AG08395 (cell line): ENCODE results near the gene ASXL1.
A peak's percentile ranks its signal among the peaks of the same experiment; 100 is the strongest.
"Not testable (repeated sequence)": the region's sequence is repeated elsewhere in the genome, so short reads cannot be mapped to it uniquely, and the experiment has no call there.

Source experiments
- DNase-seq: peaks from one replicate; pipeline ENCODE4 v3.0.0; 2012; ENCODE audit warnings: mixed read lengths, low spot score

The ASXL1 gene

GRCh38 chr20:32454164-32455145 lies 96.3 kb downstream of the ASXL1 start:
- no peak for DNase-seq

DNA sequence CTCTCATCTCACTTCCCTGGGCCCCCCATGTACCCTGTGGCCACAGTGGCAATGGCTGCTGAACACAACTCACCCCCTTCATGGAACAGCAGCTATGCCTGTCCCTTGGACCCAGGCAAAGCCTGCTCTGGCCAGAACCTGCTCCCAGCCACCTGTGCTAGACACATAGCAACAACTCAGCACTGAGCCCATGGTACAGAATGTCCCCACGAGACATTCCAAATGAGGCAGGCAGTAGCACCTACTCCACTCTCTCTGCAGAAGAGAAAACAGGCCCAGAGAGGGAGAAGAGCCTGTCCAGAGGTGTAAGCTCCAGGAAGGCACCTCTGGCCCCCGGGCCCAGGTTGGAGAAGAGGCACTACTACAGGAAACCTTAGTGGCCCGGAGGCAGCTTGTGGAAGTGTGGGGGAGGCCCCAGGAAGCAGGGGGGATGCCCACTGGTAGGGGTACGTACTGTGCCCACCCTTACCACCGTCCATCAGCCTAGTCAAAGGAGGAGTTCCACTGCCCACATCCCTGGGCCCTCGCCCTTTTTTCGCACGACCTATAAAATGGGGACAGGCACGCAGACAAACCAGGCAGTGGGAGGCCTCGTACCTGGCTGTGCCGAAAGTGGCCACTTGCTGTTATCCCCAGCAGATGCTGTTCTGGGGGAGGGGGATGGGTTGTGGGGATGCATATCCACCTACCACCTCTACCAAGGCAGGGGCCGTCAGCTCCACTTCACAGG lies 97.2 kb downstream of the ASXL1 start:
- no peak for DNase-seq

DNA sequence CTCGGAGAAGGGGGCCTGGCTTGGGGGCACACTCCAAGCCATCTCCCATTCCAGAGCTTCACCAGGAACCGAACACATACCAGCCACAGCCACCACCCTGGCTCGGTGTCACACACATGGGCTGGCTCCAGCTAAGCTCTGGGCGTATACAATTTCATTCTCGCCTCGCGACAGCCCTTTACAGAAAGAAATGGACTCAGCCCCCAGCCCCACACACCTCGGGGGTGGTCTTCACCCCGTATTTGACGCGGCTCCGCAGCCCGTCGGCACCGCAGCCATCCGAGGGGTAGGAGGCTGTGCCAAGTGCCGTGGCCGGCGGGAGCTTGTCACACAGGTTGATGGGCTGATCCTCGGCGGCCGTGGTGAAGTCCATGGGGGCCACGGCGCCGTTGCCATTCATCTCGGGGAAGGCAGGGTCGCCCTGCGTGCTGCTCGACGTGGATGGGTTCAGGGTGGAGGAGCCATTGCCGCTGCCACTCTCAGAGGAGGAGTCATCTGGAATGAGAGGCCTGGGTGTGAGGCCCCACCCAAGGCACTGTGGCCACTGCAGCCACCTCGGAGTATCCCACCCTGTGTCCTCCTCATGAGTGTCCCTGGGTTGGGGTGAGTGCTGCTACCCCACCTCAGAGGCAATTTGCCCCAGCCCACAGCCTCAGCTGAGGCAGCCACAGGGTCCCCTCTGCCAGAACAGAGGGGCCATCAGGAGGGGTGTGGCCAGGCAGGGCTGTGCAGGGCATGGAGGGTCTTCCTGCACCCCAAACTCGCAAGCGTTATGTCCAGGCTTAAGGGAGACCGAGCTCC lies 98.0 kb downstream of the ASXL1 start:
- DNase-seq = no peak

- DNase-seq = peak; percentile 83
Observed at GRCh38 chr20:32456869-32457478, 98.8 kb downstream of the ASXL1 start.

- DNase-seq = peak; percentile 95
Observed at GRCh38 chr20:32457479-32457986, 99.4 kb downstream of the ASXL1 start.

- no peak for DNase-seq
Observed at GRCh38 chr20:32458061-32458836, 100.1 kb downstream of the ASXL1 start.

GRCh38 chr20:32458837-32459220 lies 100.7 kb downstream of the ASXL1 start:
- no peak for DNase-seq

DNA sequence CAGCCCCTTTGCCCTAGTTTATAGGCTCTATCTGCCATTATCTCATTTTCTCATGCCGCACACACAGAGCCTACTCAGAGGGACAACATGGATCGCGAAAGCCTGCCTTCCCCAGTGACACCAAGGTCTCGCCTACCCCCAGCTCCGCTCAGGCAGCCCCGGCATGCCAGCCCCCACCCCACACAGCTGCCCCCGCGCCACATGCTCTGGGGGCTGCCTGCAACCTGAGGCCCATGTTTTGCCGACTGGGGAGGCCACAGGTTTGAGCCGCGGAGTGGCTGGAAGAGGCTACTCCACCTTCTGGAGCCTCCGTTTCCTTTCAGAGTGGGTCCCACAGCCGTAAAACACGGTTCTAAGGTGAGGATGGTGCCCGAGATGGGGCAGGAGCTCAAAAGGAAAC lies 102.1 kb downstream of the ASXL1 start:
- DNase-seq = no peak

DNA sequence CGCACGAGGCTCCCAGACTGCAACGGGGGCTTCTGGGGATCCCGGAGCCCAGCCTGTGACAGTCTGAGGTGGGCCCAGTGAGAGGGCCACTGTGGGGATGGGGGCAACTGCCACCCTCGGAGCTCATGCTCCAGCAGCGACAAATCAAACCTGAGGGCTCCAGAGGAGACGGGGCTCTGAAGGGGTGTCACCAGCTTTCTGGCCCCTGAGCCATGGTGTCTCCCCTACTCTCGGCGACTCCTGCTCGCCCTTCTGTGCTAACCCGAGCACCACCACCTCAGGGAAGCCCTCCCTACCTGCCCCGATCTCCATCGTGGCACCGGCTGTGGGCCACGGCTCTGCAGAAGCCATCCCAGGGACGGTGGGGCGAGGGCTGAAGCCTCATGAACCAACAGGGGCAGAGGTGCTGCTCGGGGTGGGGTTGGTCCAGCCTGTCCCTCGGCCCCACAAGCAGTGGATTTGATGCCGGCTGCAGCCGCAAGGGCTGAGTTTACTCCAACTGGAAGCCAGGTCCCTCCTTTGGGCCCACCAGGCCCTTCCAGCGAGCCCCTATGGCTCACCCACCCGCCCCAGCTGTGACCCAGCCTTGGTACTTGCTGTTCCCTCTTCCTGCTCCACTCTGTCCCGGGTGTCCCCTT lies 102.7 kb downstream of the ASXL1 start:
- DNase-seq = no peak

DNA sequence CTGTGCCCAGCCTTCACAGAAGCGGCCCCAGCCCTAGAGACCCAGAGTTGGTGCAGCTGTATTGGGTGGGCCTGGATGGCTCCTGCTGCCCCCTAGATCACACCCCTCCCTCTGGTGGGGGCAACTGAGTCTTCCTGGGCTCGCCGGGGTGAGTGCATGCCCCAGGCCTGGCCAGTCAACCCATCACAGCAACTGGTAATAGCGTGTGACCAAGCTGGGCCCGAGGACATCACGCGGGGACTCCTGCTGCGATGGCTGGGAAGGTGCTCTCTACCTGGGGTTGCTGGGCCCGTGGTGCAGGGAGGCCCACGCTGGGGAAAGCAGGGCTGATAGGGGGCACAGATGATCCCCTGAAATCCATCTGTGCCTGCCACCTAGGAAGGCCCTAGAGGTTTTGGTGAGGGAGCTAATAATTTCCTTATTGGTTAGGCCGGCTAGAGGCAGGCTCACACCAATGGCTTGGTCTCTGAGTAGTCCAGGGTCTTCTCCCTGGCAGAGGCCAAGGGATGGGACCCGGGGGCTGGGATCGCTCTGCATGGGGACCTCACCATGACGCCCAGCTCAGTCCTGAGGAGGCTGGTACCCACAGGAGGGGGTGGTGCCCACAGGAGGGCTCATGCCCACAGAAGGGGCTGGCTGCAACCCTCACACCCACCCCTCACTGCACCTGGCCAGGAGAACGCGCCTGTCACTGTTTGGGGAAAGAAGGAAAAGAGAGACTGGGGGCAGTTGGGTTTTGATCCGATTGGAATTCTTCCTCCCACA lies 103.9 kb downstream of the ASXL1 start:
- no peak for DNase-seq

DNA sequence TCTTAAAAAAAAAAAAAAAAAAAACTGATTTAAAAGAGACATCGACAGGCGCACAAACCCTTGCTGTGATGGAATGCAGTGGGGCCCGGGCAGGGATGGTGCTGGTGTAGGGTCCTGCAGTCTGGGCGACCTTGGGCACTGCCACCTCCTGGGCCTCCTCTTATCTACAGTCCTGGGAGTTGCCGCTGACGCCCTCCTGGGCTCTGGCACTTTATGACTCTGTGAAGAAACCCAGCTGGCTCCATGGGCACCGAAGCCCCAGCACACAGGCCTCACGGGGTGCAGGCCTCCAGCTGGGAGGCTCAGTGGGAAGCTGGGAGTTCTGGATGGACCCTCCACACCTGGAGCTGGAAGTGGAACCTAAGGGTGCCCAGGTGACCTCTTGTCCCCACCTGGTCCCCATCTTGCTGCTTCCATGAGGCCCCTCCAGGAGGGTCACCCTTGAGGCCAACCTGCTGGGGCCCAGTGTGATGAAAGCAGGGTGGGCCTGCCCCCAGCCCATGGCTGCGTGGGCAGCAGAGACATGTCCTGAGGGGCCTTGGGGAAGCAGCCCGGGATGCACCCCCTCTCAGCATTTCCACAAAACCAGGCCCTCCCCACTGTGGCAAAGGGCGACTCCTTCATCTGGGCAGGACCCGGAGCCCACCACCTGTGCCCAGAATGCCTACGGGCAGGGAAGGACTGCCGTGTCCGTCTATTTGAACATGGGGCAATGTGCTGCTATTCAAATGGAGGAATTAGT lies 104.9 kb downstream of the ASXL1 start:
- DNase-seq = no peak

GRCh38 chr20:32463642-32464400 lies 105.7 kb downstream of the ASXL1 start:
- no peak for DNase-seq

- DNase-seq = no peak
Observed at GRCh38 chr20:32464401-32465091, 106.4 kb downstream of the ASXL1 start.

DNA sequence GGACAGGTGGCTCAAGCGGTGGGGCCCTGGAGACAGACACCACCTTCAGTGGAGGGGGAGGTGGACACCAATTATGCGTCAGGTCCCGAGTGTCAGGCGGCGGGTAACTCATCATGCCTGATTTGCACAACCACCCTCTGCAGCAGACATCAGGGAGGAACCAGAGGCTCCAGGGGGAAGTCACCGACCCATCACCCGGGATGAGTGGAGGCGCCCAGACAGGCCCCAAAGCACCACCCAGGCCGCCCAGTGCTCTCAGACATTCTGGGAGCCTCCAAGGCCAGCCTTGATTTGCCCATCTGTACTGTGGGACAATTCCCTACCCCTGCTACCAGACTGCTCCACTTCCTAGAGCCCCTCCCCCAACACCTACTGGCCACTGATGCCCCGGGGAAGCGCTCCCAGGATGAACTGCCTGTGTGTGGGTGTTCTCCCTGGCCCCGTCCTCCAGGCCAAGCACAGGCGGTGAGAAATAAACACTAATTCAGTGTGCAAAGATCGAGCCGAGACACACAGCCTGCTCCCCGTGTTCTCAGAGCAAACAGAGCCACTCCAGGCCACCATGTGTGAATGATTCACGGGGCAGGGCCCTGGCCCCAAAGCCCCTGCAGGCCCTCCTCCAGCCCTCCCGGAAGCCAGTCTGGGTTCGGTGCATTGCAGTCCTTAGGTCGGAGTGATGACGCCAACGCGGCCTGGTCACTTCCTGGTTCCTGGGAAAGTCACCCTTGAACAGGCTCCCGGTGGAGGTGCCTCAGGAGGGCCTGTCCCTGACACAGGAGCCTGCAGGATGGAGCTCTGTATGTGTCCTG lies 107.2 kb downstream of the ASXL1 start:
- peak; percentile 22 for DNase-seq

DNA sequence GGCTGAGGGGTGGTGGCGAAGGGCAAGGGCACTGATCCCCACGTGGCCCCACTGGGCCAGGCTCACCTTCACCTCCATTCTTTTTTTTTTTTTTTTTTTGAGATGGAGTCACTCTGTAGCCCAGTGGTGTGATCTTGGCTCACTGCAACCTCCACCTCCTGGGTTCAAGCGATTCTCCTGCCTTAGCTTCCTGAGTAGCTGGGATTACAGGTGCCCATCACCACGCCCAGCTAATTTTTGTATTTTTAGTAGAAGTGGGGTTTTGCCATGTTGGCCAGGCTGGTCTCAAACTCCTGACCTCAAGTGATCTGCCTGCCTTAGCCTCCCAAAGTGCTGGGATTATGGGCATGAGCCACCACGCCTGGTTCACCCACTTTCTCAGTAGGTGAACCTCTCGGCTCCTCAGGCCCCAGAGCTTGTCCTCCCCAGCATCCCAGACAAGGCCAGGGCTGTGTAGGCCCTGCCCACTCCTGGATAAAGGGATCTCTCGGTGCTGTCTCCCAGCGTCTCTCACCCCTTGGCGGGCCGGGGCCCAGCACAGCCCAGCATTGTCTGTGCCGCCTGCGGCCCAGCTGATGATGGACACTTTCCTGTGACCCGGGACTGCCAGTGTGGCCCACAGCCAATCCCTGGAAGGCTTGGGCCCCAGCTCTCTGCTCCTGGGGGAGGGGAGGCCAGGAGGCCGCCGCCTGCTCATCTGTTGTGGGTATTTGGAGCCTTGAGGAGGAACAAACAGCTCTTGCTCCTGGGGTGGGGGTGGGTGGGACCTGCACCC lies 108.0 kb downstream of the ASXL1 start:
- DNase-seq = not testable (repeated sequence)
